Neuronal stem cell (in vitro differentiated cells): ENCODE data around the gene PGK1.
"Not testable (repeated sequence)": the region's sequence is repeated elsewhere in the genome, so short reads cannot be mapped to it uniquely, and the experiment has no call there.

Experiments
- DNase-seq: peaks from one replicate; pipeline ENCODE4 v3.0.0-alpha.2; 2013; ENCODE audit warnings: low spot score
- H2AFZ ChIP-seq: one replicate; pipeline ENCODE4 v1.6.1; 2013; ENCODE audit warnings: mild to moderate bottlenecking, low read length, inconsistent platforms
- H2AK5ac ChIP-seq: 2 replicates; pipeline ENCODE4 v1.6.1; 2013; ENCODE audit warnings: low read depth, mild to moderate bottlenecking, inconsistent platforms, low read length, moderate library complexity, mixed read lengths
- H2BK120ac ChIP-seq: 2 replicates; pipeline ENCODE4 v1.6.1; 2013; ENCODE audit warnings: low read depth, mild to moderate bottlenecking, inconsistent platforms, low read length, moderate library complexity, mixed read lengths
- H2BK12ac ChIP-seq: one replicate; pipeline ENCODE4 v1.6.1; 2013; ENCODE audit warnings: low read length, inconsistent platforms
- H2BK15ac ChIP-seq: 2 replicates; pipeline ENCODE4 v1.6.1; 2013; ENCODE audit warnings: mild to moderate bottlenecking, low read length, inconsistent platforms, mixed read lengths
- H2BK5ac ChIP-seq: one replicate; pipeline ENCODE4 v1.6.1; 2013; ENCODE audit warnings: inconsistent platforms, mild to moderate bottlenecking, low read length, moderate library complexity
- H3K14ac ChIP-seq: one replicate; pipeline ENCODE4 v1.6.1; 2013; ENCODE audit warnings: low read length, inconsistent platforms
- H3K18ac ChIP-seq: 2 replicates; pipeline ENCODE4 v1.6.1; 2013; ENCODE audit warnings: low read length, inconsistent platforms
- H3K23ac ChIP-seq: 2 replicates; pipeline ENCODE4 v1.6.1; 2013; ENCODE audit warnings: low read depth, mild to moderate bottlenecking, mixed read lengths, low read length, inconsistent platforms; ENCODE audit not compliant: poor library complexity
- H3K27ac ChIP-seq: replicated peaks from 3 replicates; pipeline ENCODE4 v1.5.1; 2013; ENCODE audit warnings: low read length, inconsistent platforms
- H3K27me3 ChIP-seq, 3 experiments: 2 replicates each; pipeline ENCODE4 v1.6.1; 2013; ENCODE audit warnings: low read length in 3 of 3, mild to moderate bottlenecking in 2 of 3, inconsistent platforms in 1 of 3, low read depth in 1 of 3, mixed read lengths in 1 of 3, moderate library complexity in 1 of 3; ENCODE audit not compliant: control insufficient read depth in 3 of 3, insufficient read depth in 3 of 3
- H3K36me3 ChIP-seq, 2 donors: replicated peaks in 1 of 2; 2 replicates each; pipeline ENCODE4 v1.6.1; 2013; ENCODE audit warnings: low read length in 2 of 2; ENCODE audit not compliant: control insufficient read depth in 2 of 2, insufficient read depth in 2 of 2
- H3K4ac ChIP-seq: 2 replicates; pipeline ENCODE4 v1.6.1; 2013; ENCODE audit warnings: inconsistent platforms, mild to moderate bottlenecking, low read length, moderate library complexity
- H3K4me1 ChIP-seq, 2 donors: 1 replicate in 1 of 2; 2 replicates in 1 of 2; pipeline ENCODE4 v1.6.1; 2013; ENCODE audit warnings: low read length in 2 of 2, low read depth in 1 of 2; ENCODE audit not compliant: control insufficient read depth in 2 of 2, insufficient read depth in 1 of 2
- H3K4me2 ChIP-seq: one replicate; pipeline ENCODE4 v1.6.1; 2013; ENCODE audit warnings: mild to moderate bottlenecking, low read length, inconsistent platforms; ENCODE audit not compliant: insufficient read depth, poor library complexity, severe bottlenecking
- H3K4me3 ChIP-seq, 2 donors: 2 replicates each; pipeline ENCODE4 v1.5.1; 2013; ENCODE audit warnings: low read length in 2 of 2, mild to moderate bottlenecking in 2 of 2, inconsistent platforms in 1 of 2, moderate library complexity in 1 of 2
- H3K79me1 ChIP-seq: one replicate; pipeline ENCODE4 v1.6.1; 2013; ENCODE audit warnings: low read depth, mild to moderate bottlenecking, inconsistent platforms, low read length, moderate library complexity
- H3K9ac ChIP-seq: one replicate; pipeline ENCODE4 v1.6.1; 2013; ENCODE audit warnings: mild to moderate bottlenecking, low read depth, low read length, inconsistent platforms; ENCODE audit not compliant: poor library complexity
- H3K9me3 ChIP-seq, 2 donors: replicated peaks in 1 of 2; 2 replicates each; pipeline versions ENCODE3 to v1.6.1; 2013; ENCODE audit warnings: low read length in 2 of 2, mild to moderate bottlenecking in 2 of 2, inconsistent platforms in 1 of 2, low read depth in 1 of 2, mixed read lengths in 1 of 2, moderate library complexity in 1 of 2; ENCODE audit not compliant: control insufficient read depth in 2 of 2, insufficient read depth in 1 of 2
- H4K8ac ChIP-seq: one replicate; pipeline ENCODE4 v1.6.1; 2013; ENCODE audit warnings: low read depth, mild to moderate bottlenecking, inconsistent platforms, low read length, moderate library complexity
- H4K91ac ChIP-seq: one replicate; pipeline ENCODE4 v1.6.1; 2013; ENCODE audit warnings: low read length, low read depth, mild to moderate bottlenecking, inconsistent platforms; ENCODE audit not compliant: poor library complexity
- WGBS, 2 donors: extraction: QIAGEN DNeasy Blood & Tissue Kit; methylation state at CpG; one replicate each; pipeline ENCODE4 v1.1.7; 2013; ENCODE audit warnings: missing lambda C conversion rate in 2 of 2, mixed read lengths in 1 of 2; ENCODE audit not compliant: insufficient read length in 2 of 2, insufficient replicate concordance in 1 of 2; ENCODE audit errors: extremely low coverage in 2 of 2; 5-methylcytosine and 5-hydroxymethylcytosine counted together

Gene PGK1

GRCh38 chrX:78124307-78124706 is 20.3 kb downstream of the PGK1 start:
- Histone ChIP-seq H2BK5ac (no peak overlapping the region), H3K36me3 (peaks cover 7 to 93% of the 10 kb centered on the region in 2 donors)

GRCh38 chrX:78125148-78125547 is 21.1 kb downstream of the PGK1 start:
- H3K18ac ChIP-seq, result no peak overlapping the region
- H3K4me3 ChIP-seq, result no peak overlapping the region
- no peak overlapping the region for H3K4ac ChIP-seq

More at GRCh38 chrX:78124307-78124706, 20.3 kb downstream of the PGK1 start:
- no peak overlapping the region for H2AFZ ChIP-seq
- H2AK5ac ChIP-seq, result no peak overlapping the region
- H3K4me1 ChIP-seq, result no peaks in the 10 kb centered on the region
- H3K9me3 ChIP-seq, result no peaks in the 10 kb centered on the region
- WGBS, 2 donors, result no CpG with 5 or more reads among the region's 2 CpGs
- H3K4me3 ChIP-seq, result no peak overlapping the region
- no peak overlapping the region for H3K23ac ChIP-seq
- H3K27ac ChIP-seq, result no peak overlapping the region
- H3K18ac ChIP-seq, result no peak overlapping the region
- H2BK120ac ChIP-seq, result no peak overlapping the region
- H2BK12ac ChIP-seq, result no peak overlapping the region
- no peaks in the 10 kb centered on the region for H3K27me3 ChIP-seq
- no peak overlapping the region for H4K91ac ChIP-seq
- no peak for DNase-seq
- H3K79me1 ChIP-seq, result no peaks in the 10 kb centered on the region
- no peak overlapping the region for H4K8ac ChIP-seq
- H3K4me2 ChIP-seq, result no peak overlapping the region
- H3K14ac ChIP-seq, result no peak overlapping the region
- no peak overlapping the region for H3K4ac ChIP-seq
- H2BK15ac ChIP-seq, result no peak overlapping the region
- no peak overlapping the region for H3K9ac ChIP-seq

GRCh38 chrX:78125781-78126180 is 21.7 kb downstream of the PGK1 start:
- H3K23ac ChIP-seq, H4K8ac ChIP-seq, H3K9me3 ChIP-seq, H3K4me1 ChIP-seq, DNase-seq, H2BK12ac ChIP-seq, H2BK15ac ChIP-seq, H2AK5ac ChIP-seq, H2AFZ ChIP-seq, H3K4me2 ChIP-seq, H3K14ac ChIP-seq, H3K18ac ChIP-seq, H3K4me3 ChIP-seq, H2BK120ac ChIP-seq, H4K91ac ChIP-seq, H3K27ac ChIP-seq, H3K79me1 ChIP-seq, H2BK5ac ChIP-seq, H3K27me3 ChIP-seq, H3K4ac ChIP-seq, H3K9ac ChIP-seq: not testable (repeated sequence)
- H3K36me3 ChIP-seq, result peaks cover 7 to 93% of the 10 kb centered on the region in 2 donors

More at GRCh38 chrX:78125148-78125547, 21.1 kb downstream of the PGK1 start:
- Histone ChIP-seq H4K91ac (no peak overlapping the region), H2AK5ac (no peak overlapping the region), H3K4me1 (no peaks in the 10 kb centered on the region), H2BK120ac (no peak overlapping the region), H3K27me3 (no peaks in the 10 kb centered on the region), H4K8ac (no peak overlapping the region), H3K9ac (no peak overlapping the region), H2AFZ (no peak overlapping the region), H3K36me3 (peaks cover 7 to 93% of the 10 kb centered on the region in 2 donors), H3K9me3 (no peaks in the 10 kb centered on the region), H3K27ac (no peak overlapping the region), H3K23ac (no peak overlapping the region), H3K4me2 (no peak overlapping the region), H3K79me1 (no peaks in the 10 kb centered on the region), H2BK12ac (no peak overlapping the region), H2BK15ac (no peak overlapping the region), H3K14ac (no peak overlapping the region), H2BK5ac (no peak overlapping the region)
- WGBS, 2 donors, result no CpG with 5 or more reads among the region's 1 CpG
- DNase-seq, result no peak

- H3K4me2 ChIP-seq, result no peak overlapping the region
- H3K27ac ChIP-seq, result no peak overlapping the region
- H2BK15ac ChIP-seq, result no peak overlapping the region
- H3K9ac ChIP-seq, result no peak overlapping the region
- no peak overlapping the region for H3K4ac ChIP-seq
- H3K4me1 ChIP-seq, result no peaks in the 10 kb centered on the region
- no peak overlapping the region for H3K4me3 ChIP-seq
- H3K27me3 ChIP-seq, result no peaks in the 10 kb centered on the region
- H3K79me1 ChIP-seq, result no peaks in the 10 kb centered on the region
- H2BK120ac ChIP-seq, result no peak overlapping the region
- H2AK5ac ChIP-seq, result no peak overlapping the region
- no peak overlapping the region for H2BK12ac ChIP-seq
- no peak overlapping the region for H3K14ac ChIP-seq
- no peak overlapping the region for H2BK5ac ChIP-seq
- DNase-seq, result no peak
- no peak overlapping the region for H3K23ac ChIP-seq
- no peak overlapping the region for H4K91ac ChIP-seq
- H3K9me3 ChIP-seq, result no peaks in the 10 kb centered on the region
- H3K36me3 ChIP-seq, result peaks cover 6 to 92% of the 10 kb centered on the region in 2 donors
- H4K8ac ChIP-seq, result no peak overlapping the region
- H2AFZ ChIP-seq, result no peak overlapping the region
- H3K18ac ChIP-seq, result no peak overlapping the region
Observed at GRCh38 chrX:78129714-78130113, 25.7 kb downstream of the PGK1 start.
